HepG2 (cell line): ENCODE measurements around the gene DLEC1. TPM values are rescaled to one million over a fixed set of nuclear protein-coding genes. Genes with fewer than 3 reads are reported as not detected.

ENCODE experiments used
- ARID2 ChIP-seq: sonication (generic); formaldehyde crosslinking; IDR thresholded peaks from 2 replicates; pipeline ENCODE4 v1.8.1; 2022; ENCODE audit warnings: mild to moderate bottlenecking, missing genetic modification reagents, borderline replicate concordance
- ARNT ChIP-seq: fragments of 450-650 bp; IDR thresholded peaks from 2 replicates; pipeline ENCODE4 v1.6.1; 2017
- DRAP1 ChIP-seq: IDR thresholded peaks from 2 replicates; pipeline ENCODE4 v1.6.1; 2016; ENCODE audit warnings: missing genetic modification reagents, missing compliant biosample characterization
- FOSL2 ChIP-seq: sonication (generic); formaldehyde crosslinking; IDR thresholded peaks from 2 replicates; pipeline ENCODE4 v1.4.0; 2020; ENCODE audit warnings: missing genetic modification reagents
- GMEB2 ChIP-seq: IDR thresholded peaks from 2 replicates; pipeline ENCODE4 v1.6.1; 2016; ENCODE audit warnings: missing biosample characterization, missing genetic modification reagents, low read depth
- HCFC1 ChIP-seq: fragments of 150-350 bp; IDR thresholded peaks from 2 replicates; pipeline ENCODE4 v1.6.1; 2014; ENCODE audit warnings: low read depth, low read length
- MIXL1 ChIP-seq: IDR thresholded peaks from 2 replicates; pipeline ENCODE4 v1.6.1; 2016
- RAD21 ChIP-seq: fragments of 450-650 bp; formaldehyde crosslinking; IDR thresholded peaks from 2 replicates; pipeline ENCODE4 v1.5.0; 2020; ENCODE audit warnings: mild to moderate bottlenecking
- ZC3H4 ChIP-seq: sonication (generic); formaldehyde crosslinking; IDR thresholded peaks from 2 replicates; pipeline ENCODE4 v1.4.0; 2020; ENCODE audit warnings: missing genetic modification reagents, borderline replicate concordance
- ZKSCAN8 ChIP-seq: IDR thresholded peaks from 2 replicates; pipeline ENCODE4 v1.6.1; 2016; ENCODE audit warnings: borderline replicate concordance, missing genetic modification reagents, missing compliant biosample characterization
- ZNF124 ChIP-seq: sonication (generic); formaldehyde crosslinking; IDR thresholded peaks from 2 replicates; pipeline ENCODE4 v1.4.0; 2020; ENCODE audit warnings: missing genetic modification reagents
- ZNF431 ChIP-seq: sonication (generic); formaldehyde crosslinking; IDR thresholded peaks from 2 replicates; pipeline ENCODE4 v1.9.0; 2022; ENCODE audit warnings: missing genetic modification reagents, low read depth, mild to moderate bottlenecking, borderline replicate concordance
- polyA plus RNA-seq, 8 experiments: library from polyadenylated mRNA; depleted of rRNA in 3 of 8; stranded (reverse) in 7 of 8; unstranded in 1 of 8; fragments of >200 nt; fragmentation: Illumina TruSeq in 4 of 8; extraction: Trizol in 4 of 8; gene quantifications; 2 replicates each; pipeline versions ENCODE4 v1.2.1 to v1.2.3, GENCODE V29; 2011 to 2016; ENCODE audit warnings: low read depth in 4 of 8, missing spikeins in 1 of 8, mixed read lengths in 1 of 8; ENCODE audit not compliant: insufficient read depth in 1 of 8
- total RNA-seq, 5 experiments: library from RNA; depleted of rRNA; stranded (reverse); fragments of >200 nt; fragmentation: Illumina TruSeq; extraction: Trizol; gene quantifications; 2 replicates each; pipeline ENCODE4 v1.2.3, GENCODE V29; 2016; ENCODE audit warnings: low read depth in 1 of 5
- TF ChIP-seq, protein P1 (sequence below): conservative IDR thresholded peaks from 2 replicates; pipeline ENCODE4 v1.6.1; 2018; ENCODE audit warnings: missing genetic modification reagents
- TF ChIP-seq, protein P2 (sequence below): sonication (generic); formaldehyde crosslinking; IDR thresholded peaks from 2 replicates; pipeline ENCODE4 v1.4.0; 2020; ENCODE audit warnings: missing genetic modification reagents, borderline replicate concordance
- TF ChIP-seq, protein P3 (sequence below): sonication (generic); formaldehyde crosslinking; IDR thresholded peaks from 2 replicates; pipeline ENCODE4 v1.4.0; 2020; ENCODE audit warnings: missing genetic modification reagents
- TF ChIP-seq, protein P4 (sequence below): sonication (generic); formaldehyde crosslinking; IDR thresholded peaks from 2 replicates; pipeline ENCODE4 v1.8.0; 2022; ENCODE audit warnings: missing genetic modification reagents, mild to moderate bottlenecking, moderate library complexity, borderline replicate concordance

Gene DLEC1
- total and polyA plus RNA-seq, 2 of the 13 experiments (the other 11 are each of a cell fraction or from before 2014, with no cell fraction given) = 0.09 TPM; not detected in 1

DNA sequence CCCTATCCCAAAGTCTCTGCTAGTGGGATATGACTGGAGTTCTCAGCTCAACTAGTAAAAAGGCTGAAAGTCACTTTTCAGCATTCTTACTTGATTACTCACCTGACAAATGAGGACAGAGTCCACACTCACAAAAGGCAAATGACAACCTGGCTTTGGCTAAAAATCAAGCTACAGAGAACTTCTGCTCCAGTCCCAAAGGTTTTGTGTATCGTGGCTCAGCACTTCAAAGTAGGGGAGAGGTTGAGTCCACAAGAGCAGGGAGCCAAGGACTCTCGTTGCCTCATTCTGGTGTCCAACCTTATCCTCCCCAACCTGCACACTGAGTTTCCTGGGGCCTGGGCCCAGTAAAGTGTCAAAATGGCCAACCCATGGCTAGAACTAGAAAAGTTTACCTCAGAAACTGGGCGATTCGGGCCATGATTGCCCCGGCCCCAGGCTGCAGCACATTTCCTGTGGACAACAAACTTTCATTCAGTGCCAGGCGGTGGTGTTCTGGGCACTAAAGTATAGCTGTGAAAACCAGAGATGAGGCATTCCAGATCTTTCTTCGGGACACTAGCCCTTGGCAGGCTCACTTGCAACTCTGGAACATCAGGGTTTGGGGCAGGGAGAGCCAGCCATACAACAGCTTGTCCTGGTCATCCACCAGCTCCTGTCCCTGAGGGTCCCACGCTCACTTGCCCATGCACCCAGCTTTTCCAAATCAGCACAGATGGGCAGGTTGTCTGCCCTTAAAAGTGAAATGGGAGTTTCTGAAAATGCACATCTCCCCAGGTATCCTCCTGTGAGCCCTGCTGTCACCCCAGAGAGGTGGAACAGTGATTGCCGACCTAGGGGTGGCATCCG is 94.8 kb downstream of the DLEC1 start (continued):
- TF ChIP-seq ZKSCAN8 (CRISPR knock-in tag) (peak; percentile 68; the same call in 1 of the 2 replicates), ZNF124 (CRISPR knock-in tag) (0 out of 2 replicates have a peak, but pooled peaks have one; percentile 23), ZC3H4 (CRISPR knock-in tag) (peak; percentile 18; the same call in 1 of the 2 replicates), HCFC1 (no peak), ZNF431 (CRISPR knock-in tag) (no peak), FOSL2 (CRISPR knock-in tag) (peak; percentile 99), ARNT (no peak), RAD21 (CRISPR knock-in tag) (peak; percentile 13; the same call in 1 of the 2 replicates), MIXL1 (CRISPR knock-in tag) (peak; percentile 89), DRAP1 (CRISPR knock-in tag) (peak; percentile 88; the same call in 1 of the 2 replicates), GMEB2 (CRISPR knock-in tag) (0 out of 2 replicates have a peak, but pooled peaks have one; percentile 40), ARID2 (CRISPR knock-in tag) (peak; percentile 95; the same call in 1 of the 2 replicates)
- TF ChIP-seq, protein P1, sequence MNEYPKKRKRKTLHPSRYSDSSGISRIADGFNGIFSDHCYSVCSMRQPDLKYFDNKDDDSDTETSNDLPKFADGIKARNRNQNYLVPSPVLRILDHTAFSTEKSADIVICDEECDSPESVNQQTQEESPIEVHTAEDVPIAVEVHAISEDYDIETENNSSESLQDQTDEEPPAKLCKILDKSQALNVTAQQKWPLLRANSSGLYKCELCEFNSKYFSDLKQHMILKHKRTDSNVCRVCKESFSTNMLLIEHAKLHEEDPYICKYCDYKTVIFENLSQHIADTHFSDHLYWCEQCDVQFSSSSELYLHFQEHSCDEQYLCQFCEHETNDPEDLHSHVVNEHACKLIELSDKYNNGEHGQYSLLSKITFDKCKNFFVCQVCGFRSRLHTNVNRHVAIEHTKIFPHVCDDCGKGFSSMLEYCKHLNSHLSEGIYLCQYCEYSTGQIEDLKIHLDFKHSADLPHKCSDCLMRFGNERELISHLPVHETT = 0 out of 2 replicates have a peak, but pooled peaks have one; percentile 31
- TF ChIP-seq, protein P2, sequence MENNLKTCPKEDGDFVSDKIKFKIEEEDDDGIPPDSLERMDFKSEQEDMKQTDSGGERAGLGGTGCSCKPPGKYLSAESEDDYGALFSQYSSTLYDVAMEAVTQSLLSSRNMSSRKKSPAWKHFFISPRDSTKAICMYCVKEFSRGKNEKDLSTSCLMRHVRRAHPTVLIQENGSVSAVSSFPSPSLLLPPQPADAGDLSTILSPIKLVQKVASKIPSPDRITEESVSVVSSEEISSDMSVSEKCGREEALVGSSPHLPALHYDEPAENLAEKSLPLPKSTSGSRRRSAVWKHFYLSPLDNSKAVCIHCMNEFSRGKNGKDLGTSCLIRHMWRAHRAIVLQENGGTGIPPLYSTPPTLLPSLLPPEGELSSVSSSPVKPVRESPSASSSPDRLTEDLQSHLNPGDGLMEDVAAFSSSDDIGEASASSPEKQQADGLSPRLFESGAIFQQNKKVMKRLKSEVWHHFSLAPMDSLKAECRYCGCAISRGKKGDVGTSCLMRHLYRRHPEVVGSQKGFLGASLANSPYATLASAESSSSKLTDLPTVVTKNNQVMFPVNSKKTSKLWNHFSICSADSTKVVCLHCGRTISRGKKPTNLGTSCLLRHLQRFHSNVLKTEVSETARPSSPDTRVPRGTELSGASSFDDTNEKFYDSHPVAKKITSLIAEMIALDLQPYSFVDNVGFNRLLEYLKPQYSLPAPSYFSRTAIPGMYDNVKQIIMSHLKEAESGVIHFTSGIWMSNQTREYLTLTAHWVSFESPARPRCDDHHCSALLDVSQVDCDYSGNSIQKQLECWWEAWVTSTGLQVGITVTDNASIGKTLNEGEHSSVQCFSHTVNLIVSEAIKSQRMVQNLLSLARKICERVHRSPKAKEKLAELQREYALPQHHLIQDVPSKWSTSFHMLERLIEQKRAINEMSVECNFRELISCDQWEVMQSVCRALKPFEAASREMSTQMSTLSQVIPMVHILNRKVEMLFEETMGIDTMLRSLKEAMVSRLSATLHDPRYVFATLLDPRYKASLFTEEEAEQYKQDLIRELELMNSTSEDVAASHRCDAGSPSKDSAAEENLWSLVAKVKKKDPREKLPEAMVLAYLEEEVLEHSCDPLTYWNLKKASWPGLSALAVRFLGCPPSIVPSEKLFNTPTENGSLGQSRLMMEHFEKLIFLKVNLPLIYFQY = peak; percentile 67; the same call in 1 of the 2 replicates
- TF ChIP-seq, protein P3, sequence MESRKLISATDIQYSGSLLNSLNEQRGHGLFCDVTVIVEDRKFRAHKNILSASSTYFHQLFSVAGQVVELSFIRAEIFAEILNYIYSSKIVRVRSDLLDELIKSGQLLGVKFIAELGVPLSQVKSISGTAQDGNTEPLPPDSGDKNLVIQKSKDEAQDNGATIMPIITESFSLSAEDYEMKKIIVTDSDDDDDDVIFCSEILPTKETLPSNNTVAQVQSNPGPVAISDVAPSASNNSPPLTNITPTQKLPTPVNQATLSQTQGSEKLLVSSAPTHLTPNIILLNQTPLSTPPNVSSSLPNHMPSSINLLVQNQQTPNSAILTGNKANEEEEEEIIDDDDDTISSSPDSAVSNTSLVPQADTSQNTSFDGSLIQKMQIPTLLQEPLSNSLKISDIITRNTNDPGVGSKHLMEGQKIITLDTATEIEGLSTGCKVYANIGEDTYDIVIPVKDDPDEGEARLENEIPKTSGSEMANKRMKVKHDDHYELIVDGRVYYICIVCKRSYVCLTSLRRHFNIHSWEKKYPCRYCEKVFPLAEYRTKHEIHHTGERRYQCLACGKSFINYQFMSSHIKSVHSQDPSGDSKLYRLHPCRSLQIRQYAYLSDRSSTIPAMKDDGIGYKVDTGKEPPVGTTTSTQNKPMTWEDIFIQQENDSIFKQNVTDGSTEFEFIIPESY (CRISPR knock-in tag) = no peak; the same call in 1 of the 2 replicates
- TF ChIP-seq, protein P4, sequence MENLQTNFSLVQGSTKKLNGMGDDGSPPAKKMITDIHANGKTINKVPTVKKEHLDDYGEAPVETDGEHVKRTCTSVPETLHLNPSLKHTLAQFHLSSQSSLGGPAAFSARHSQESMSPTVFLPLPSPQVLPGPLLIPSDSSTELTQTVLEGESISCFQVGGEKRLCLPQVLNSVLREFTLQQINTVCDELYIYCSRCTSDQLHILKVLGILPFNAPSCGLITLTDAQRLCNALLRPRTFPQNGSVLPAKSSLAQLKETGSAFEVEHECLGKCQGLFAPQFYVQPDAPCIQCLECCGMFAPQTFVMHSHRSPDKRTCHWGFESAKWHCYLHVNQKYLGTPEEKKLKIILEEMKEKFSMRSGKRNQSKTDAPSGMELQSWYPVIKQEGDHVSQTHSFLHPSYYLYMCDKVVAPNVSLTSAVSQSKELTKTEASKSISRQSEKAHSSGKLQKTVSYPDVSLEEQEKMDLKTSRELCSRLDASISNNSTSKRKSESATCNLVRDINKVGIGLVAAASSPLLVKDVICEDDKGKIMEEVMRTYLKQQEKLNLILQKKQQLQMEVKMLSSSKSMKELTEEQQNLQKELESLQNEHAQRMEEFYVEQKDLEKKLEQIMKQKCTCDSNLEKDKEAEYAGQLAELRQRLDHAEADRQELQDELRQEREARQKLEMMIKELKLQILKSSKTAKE (CRISPR knock-in tag) = peak; percentile 64
